NCI-H345 treated with DMSO at 0.1 percent for 48 hours (cell line): Measurements from ENCODE around the gene AATK.
"Not testable (repeated sequence)": the region's sequence is repeated elsewhere in the genome, so short reads cannot be mapped to it uniquely, and the experiment has no call there.

Experiments
- DNase-seq: peaks from one replicate; lab custom pipeline; 2025; ENCODE audit not compliant: unreplicated experiment; lab: John Stamatoyannopoulos, UW

AATK gene

GRCh38 chr17:81080019-81080418 lies 86.0 kb downstream of the AATK start:
- DNase-seq, result no peak

DNA sequence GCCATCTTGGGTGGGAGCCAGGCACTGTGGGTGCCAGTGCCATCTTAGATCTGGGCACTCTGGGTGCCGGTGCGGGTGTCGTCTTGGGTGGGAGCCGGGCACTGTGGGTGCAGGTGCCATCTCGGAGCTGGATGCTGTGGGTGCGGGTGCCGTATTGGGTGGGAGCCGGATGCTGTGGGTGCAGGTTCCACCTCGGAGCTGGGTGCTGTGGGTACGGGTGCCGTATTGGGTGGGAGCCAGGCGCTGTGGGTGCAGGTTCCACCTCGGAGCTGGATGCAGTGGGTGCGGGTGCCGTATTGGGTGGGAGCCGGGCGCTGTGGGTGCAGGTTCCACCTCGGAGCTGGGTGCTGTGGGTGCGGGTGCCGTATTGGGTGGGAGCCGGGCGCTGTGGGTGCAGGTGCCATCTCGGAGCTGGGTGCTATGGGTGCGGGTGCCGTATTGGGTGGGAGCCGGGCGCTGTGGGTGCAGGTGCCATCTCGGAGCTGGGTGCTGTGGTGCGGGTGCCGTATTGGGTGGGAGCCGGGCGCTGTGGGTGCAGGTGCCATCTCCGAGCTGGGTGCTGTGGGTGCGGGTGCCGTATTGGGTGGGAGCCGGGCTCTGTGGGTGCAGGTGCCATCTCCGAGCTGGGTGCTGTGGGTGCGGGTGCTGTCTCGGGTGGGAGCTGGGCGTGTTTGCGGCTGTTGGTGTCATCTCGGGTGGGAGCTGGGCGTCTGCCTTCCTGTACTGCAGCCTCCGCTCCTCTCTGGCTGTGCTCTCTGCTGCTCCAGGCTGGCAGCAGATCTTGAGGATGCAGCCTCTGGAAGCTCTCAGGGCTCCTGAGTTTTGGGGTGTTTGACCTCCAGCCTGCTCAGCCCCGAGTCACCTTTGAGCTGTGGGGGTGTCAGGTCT lies 87.8 kb downstream of the AATK start:
- not testable (repeated sequence) for DNase-seq

- DNase-seq, result no peak
Observed at GRCh38 chr17:81076141-81076679, 89.8 kb downstream of the AATK start.

- no peak for DNase-seq
Observed at GRCh38 chr17:81075307-81075706, 90.7 kb downstream of the AATK start.

GRCh38 chr17:81074875-81075274 lies 91.1 kb downstream of the AATK start:
- DNase-seq, result no peak

DNA sequence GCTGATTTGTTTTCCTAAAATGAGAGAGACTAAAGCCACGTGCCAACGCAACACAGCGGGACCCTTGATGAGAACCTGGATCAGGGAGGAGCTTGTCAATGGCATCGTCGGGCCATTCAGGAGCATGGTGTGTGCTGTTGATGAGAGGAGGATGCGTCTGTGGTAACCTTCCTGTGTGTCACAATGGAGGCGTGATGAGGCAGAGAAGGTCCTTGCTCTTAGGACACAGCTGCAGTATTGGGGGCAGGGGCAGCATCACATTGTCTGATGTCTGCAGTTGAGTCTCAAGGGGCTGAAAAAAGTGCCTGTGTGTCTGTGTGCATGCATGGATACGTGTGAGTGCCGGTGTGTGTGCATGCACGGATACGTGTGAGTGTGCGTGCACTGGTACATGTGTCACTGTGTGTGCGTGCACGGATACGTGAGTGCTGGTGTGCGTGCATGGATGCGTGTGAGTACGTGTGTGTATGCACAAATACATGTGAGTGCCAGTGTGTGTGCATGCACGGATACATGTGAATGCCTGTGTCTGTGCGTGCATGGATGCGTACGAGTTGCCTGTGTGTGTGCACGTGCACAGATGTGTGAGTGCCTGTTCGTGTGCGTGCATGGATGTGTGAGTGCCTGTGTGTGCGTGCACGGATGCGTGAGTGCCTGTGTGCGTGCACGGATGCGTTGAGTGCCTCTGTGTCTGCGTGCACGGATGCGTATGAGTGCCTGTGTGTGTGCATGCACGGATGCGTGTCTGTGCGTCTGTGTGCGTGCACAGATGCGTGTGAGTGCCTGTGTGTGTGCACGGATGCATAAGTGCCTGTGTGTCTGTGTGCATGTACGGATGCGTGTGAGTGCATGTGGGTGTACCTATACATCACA lies 91.8 kb downstream of the AATK start:
- no peak for DNase-seq

DNA sequence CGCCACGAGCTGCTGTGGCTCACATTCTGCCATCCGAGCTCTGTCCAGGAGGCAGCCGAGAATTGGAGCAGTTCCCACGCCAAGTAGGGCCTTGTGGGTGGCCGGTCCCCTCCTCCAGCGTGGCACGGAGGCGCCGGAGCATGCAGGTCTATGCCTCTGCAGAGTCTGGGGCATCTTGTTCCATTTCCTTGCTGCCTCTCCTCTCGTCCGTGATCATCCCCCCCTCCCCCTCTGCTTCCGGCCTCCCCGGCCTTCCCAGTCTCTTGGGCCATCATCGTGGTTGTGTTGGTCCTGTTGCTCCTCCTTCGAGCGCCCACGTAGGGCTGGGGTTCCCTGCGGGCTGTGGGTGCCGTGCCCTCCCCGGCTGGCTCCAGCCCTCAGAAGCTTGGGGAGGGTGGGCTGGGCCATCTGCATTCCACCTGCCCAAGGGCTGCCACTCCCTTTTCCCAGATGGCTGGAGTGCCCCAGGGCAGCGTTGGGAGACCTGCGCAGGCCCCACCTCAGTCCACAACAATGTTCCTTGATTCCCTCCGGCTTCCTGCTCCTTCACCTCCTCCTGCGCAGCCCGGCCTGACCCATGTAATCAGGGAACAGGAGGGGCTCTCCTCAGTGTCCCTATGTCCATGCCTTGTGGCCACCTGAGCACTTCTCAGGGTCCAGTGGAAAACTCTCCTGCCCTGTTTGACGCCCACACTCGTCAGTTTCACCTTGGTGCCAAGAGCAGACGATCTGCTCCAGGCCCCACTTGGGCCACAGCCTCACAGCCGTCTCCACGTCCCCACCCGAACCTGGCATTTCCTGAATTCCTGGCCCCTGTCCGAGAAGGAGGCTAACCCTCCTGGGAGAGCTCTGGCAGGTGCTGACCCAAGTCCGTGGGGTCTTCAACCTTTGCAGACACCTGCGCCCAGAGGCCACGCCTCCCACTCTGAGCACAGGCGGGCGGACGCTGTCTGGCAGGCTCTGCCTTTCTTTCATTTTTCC lies 94.0 kb downstream of the AATK start:
- no peak for DNase-seq

- no peak for DNase-seq
Observed at GRCh38 chr17:81070541-81071246, 95.3 kb downstream of the AATK start.

- DNase-seq, result no peak
Observed at GRCh38 chr17:81069135-81069645, 96.8 kb downstream of the AATK start.

DNA sequence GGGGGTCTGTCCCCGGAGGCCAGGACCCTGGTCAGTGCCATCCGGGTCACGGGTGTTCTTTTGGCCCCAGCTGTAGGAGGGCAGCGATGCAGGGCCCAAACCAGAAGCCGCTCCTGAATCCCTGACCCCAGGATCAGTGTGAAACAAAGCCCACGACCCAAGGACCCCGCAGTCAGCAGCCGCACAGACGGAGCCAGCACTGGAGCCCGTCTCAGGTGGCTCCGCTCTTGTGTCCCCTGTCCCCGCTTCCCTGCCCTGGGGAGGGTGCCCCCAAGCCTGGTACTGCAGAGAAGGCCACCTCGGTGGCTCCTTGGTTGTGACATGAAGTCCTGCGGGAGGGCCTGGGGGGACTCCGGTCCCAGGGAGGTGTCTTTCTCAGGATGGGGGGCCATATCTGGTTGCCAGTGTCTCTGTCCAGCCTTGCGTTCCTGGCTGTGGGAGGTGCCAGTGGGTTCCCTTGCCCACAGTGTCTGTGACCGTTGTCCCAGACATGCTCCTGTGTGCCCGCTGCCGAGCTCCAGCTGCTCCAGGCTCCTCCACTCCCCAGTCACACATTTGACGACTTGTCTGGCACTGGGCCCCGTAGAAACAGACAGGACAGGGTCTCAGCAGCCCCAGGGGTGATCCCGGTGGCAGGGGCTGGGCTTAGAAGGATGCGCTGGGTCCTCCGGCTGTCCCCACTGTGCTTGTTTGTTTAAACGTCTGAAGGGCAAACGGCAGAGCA lies 97.4 kb downstream of the AATK start:
- no peak for DNase-seq

- DNase-seq, result no peak
Observed at GRCh38 chr17:81067391-81067811, 98.6 kb downstream of the AATK start.
